Osteoblast (primary cell): ENCODE data around the gene SELENOK. TPM values are rescaled to one million over a fixed set of nuclear protein-coding genes. Genes with fewer than 3 reads are reported as not detected.
A peak's percentile ranks its signal among the peaks of the same experiment; 100 is the strongest.

Experiments used
- DNase-seq: peaks from one replicate; pipeline ENCODE4 v3.0.0; 2011; ENCODE audit warnings: low spot score, mixed read lengths; ENCODE audit not compliant: insufficient read length; ENCODE audit errors: missing footprints
- H2AFZ ChIP-seq: 2 replicates; pipeline ENCODE4 v1.6.0; 2011; ENCODE audit warnings: mild to moderate bottlenecking, low read length
- H3K27ac ChIP-seq: 2 replicates; pipeline ENCODE4 v1.5.1; 2011; ENCODE audit warnings: mild to moderate bottlenecking, low read depth, low read length, moderate library complexity
- H3K27me3 ChIP-seq: 2 replicates; pipeline ENCODE4 v1.6.0; 2012; ENCODE audit warnings: mild to moderate bottlenecking, control low read depth, inconsistent platforms, low read length, moderate library complexity; ENCODE audit not compliant: insufficient read depth
- H3K36me3 ChIP-seq: 2 replicates; pipeline ENCODE4 v1.5.1; 2011; ENCODE audit warnings: mild to moderate bottlenecking, low read length, control low read depth, moderate library complexity; ENCODE audit not compliant: insufficient read depth
- H3K4me1 ChIP-seq: 2 replicates; pipeline ENCODE4 v1.5.1; 2011; ENCODE audit warnings: mild to moderate bottlenecking, low read length, control low read depth, moderate library complexity; ENCODE audit not compliant: insufficient read depth
- H3K4me2 ChIP-seq: 2 replicates; pipeline ENCODE4 v1.6.0; 2011; ENCODE audit warnings: mild to moderate bottlenecking, low read length; ENCODE audit not compliant: insufficient read depth
- H3K4me3 ChIP-seq: fragments of 200-600 bp; sonication (generic); 3 replicates; pipeline ENCODE4 v1.5.1; 2012; ENCODE audit warnings: mild to moderate bottlenecking, low read length, inconsistent platforms; ENCODE audit not compliant: insufficient read depth
- H3K79me2 ChIP-seq: 2 replicates; pipeline ENCODE4 v1.6.0; 2012; ENCODE audit warnings: mild to moderate bottlenecking, low read length, control low read depth, inconsistent platforms; ENCODE audit not compliant: insufficient read depth
- H3K9me3 ChIP-seq: 2 replicates; pipeline ENCODE4 v1.5.1; 2011; ENCODE audit warnings: low read depth, low read length, control low read depth
- H4K20me1 ChIP-seq: 2 replicates; pipeline ENCODE4 v1.6.0; 2012; ENCODE audit warnings: mild to moderate bottlenecking, low read length, control low read depth; ENCODE audit not compliant: insufficient read depth
- total RNA-seq: library from RNA; depleted of rRNA; stranded (reverse); fragments of >200 nt; gene quantifications from 2 replicates; pipeline ENCODE4 v1.2.3, GENCODE V29; 2012
- TF ChIP-seq, protein P1 (sequence below): IDR thresholded peaks from 2 replicates; pipeline ENCODE4 v1.5.1; 2011; ENCODE audit warnings: mild to moderate bottlenecking, low read depth, low read length, moderate library complexity; ENCODE audit errors: extremely low read depth

Gene SELENOK
- 11.8 and 13.4 TPM in 2 replicates for total RNA-seq

GRCh38 chr3:53891497-53892285, at the start of gene SELENOK:
Gene SELENOK (minus strand): TSS chr3:53891859.
- peak within 1 kb of the TSS; percentile 85 for H3K4me2 ChIP-seq
- H3K27me3 ChIP-seq, result no peaks in the 10 kb centered on the region
- H4K20me1 ChIP-seq, result peaks cover 3% of the 10 kb centered on the region
- peak; percentile 93 for DNase-seq
- peak within 1 kb of the TSS; percentile 89 for H3K4me3 ChIP-seq
- TF ChIP-seq, protein P1, sequence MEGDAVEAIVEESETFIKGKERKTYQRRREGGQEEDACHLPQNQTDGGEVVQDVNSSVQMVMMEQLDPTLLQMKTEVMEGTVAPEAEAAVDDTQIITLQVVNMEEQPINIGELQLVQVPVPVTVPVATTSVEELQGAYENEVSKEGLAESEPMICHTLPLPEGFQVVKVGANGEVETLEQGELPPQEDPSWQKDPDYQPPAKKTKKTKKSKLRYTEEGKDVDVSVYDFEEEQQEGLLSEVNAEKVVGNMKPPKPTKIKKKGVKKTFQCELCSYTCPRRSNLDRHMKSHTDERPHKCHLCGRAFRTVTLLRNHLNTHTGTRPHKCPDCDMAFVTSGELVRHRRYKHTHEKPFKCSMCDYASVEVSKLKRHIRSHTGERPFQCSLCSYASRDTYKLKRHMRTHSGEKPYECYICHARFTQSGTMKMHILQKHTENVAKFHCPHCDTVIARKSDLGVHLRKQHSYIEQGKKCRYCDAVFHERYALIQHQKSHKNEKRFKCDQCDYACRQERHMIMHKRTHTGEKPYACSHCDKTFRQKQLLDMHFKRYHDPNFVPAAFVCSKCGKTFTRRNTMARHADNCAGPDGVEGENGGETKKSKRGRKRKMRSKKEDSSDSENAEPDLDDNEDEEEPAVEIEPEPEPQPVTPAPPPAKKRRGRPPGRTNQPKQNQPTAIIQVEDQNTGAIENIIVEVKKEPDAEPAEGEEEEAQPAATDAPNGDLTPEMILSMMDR, result no peak
- peak within 1 kb of the TSS; percentile 85 for H2AFZ ChIP-seq
- peaks cover 43% of the 10 kb centered on the region for H3K79me2 ChIP-seq
- peaks cover 11% of the 10 kb centered on the region for H3K36me3 ChIP-seq
- peaks cover 16% of the 10 kb centered on the region for H3K4me1 ChIP-seq
- no peaks in the 10 kb centered on the region for H3K9me3 ChIP-seq
- peak within 1 kb of the TSS; percentile 95 for H3K27ac ChIP-seq

DNA sequence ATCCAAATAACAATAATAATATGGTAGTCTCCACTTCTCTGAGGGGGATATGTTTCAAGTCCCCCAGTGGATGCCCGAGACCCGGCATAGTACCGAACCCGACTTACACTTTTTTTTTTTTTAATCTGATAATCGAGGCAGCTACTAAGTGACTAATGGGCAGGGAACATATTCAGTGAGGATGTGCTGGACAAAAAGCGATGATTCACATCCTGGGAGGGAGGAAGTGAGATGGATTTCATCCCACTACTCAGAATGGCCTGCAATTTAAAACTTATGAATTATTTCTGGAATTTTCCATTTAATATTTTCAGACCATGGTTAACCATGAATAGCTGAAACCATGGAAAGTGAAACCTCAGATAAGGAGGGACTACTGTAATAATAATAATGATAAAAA, 49.5 kb upstream of the SELENOK start:
- no peak overlapping the region for H3K4me2 ChIP-seq

GRCh38 chr3:53940623-53941022, 49.0 kb upstream of the SELENOK start:
- no peaks in the 10 kb centered on the region for H3K9me3 ChIP-seq
- H3K36me3 ChIP-seq, result no peaks in the 10 kb centered on the region
- H3K4me1 ChIP-seq, result no peaks in the 10 kb centered on the region
- TF ChIP-seq, protein P1, result no peak
- H3K79me2 ChIP-seq, result no peaks in the 10 kb centered on the region
- H4K20me1 ChIP-seq, result no peaks in the 10 kb centered on the region
- H3K27ac ChIP-seq, result no peak overlapping the region
- no peak overlapping the region for H2AFZ ChIP-seq
- no peak overlapping the region for H3K4me3 ChIP-seq
- H3K27me3 ChIP-seq, result no peaks in the 10 kb centered on the region
- no peak for DNase-seq
- no peak overlapping the region for H3K4me2 ChIP-seq

More for the DNA sequence above, 49.5 kb upstream of the SELENOK start:
- Histone ChIP-seq H3K4me1 (no peaks in the 10 kb centered on the region), H3K9me3 (no peaks in the 10 kb centered on the region), H2AFZ (no peak overlapping the region), H3K27me3 (no peaks in the 10 kb centered on the region), H3K79me2 (no peaks in the 10 kb centered on the region), H3K36me3 (no peaks in the 10 kb centered on the region), H3K27ac (no peak overlapping the region), H3K4me3 (no peak overlapping the region), H4K20me1 (no peaks in the 10 kb centered on the region)
- no peak for DNase-seq
- TF ChIP-seq, protein P1, result no peak

DNA sequence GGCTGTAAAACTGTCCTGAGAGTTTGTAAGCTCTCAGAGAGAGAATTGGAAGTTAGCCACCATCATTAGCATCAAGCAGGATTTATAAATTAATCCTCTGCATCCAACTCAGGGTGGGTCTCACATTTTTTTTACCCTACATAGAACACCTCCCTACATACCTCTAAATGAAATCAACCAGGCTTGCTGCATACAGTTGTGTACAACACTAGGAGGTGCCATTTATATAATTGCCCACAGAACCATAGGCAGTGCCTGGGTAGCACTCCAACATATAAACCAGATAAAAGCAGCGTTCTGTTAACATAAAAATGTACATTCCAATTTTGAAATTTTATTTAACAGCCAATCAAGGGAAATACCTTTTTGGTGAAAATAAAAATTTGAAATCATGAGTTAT, 48.2 kb upstream of the SELENOK start:
- Histone ChIP-seq H3K36me3 (no peaks in the 10 kb centered on the region), H3K79me2 (no peaks in the 10 kb centered on the region), H3K4me3 (no peak overlapping the region), H4K20me1 (no peaks in the 10 kb centered on the region), H3K9me3 (no peaks in the 10 kb centered on the region), H3K4me1 (no peaks in the 10 kb centered on the region), H3K4me2 (no peak overlapping the region), H2AFZ (no peak overlapping the region), H3K27ac (no peak overlapping the region), H3K27me3 (no peaks in the 10 kb centered on the region)
- DNase-seq, result no peak
- TF ChIP-seq, protein P1, result peak; percentile 5
